PC-9 (cell line): ENCODE data around the gene GNG10.

Experiments
- EZH2 ChIP-seq: fragments of 200-600 bp; sonication (generic); IDR thresholded peaks from 2 replicates; pipeline ENCODE4 v1.8.0; 2017; ENCODE audit warnings: antibody characterized with exemption, low read depth
- TF ChIP-seq, protein P1 (sequence below): fragments of 200-600 bp; sonication (generic); conservative IDR thresholded peaks from 2 replicates; pipeline ENCODE4 v1.6.1; 2017; ENCODE audit warnings: mixed run types, antibody characterized with exemption, mild to moderate bottlenecking, moderate library complexity

DNA sequence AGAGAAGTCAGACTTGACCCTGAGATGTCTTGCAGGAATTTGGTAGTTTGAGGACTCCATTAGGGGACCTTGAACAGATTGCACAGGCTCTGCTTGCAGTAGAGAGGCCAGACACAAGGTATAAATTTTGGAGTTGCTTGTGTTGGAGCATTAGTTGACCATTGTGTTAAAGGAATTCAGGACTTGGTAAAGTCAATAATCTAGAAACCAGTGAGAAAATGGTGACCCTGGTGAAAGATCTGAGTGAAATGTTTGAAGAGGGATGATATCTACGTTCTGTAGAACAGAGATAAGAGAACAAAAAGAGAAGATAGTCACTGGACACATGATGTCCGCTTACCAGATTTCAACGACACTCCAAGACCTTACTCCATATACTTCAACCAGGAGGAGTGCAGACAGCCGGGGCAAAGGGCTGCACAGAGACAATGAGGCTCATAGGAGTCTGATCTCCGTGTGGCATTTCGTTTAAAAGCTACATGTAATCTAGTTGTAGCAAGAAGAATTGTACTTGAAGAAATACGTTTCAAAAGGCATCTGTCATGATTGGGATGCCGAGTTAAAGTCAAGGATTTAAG lies 17.1 kb upstream of the GNG10 start:
- TF ChIP-seq, protein P1, sequence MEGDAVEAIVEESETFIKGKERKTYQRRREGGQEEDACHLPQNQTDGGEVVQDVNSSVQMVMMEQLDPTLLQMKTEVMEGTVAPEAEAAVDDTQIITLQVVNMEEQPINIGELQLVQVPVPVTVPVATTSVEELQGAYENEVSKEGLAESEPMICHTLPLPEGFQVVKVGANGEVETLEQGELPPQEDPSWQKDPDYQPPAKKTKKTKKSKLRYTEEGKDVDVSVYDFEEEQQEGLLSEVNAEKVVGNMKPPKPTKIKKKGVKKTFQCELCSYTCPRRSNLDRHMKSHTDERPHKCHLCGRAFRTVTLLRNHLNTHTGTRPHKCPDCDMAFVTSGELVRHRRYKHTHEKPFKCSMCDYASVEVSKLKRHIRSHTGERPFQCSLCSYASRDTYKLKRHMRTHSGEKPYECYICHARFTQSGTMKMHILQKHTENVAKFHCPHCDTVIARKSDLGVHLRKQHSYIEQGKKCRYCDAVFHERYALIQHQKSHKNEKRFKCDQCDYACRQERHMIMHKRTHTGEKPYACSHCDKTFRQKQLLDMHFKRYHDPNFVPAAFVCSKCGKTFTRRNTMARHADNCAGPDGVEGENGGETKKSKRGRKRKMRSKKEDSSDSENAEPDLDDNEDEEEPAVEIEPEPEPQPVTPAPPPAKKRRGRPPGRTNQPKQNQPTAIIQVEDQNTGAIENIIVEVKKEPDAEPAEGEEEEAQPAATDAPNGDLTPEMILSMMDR = no peak
- no peak for TF ChIP-seq EZH2
